22Rv1 (cell line): ENCODE measurements around the gene RPL23.

ENCODE experiments used
- CTCF ChIP-seq: fragments of 450-650 bp; IDR thresholded peaks from 2 replicates; pipeline ENCODE4 v1.5.1; 2017; ENCODE audit warnings: mild to moderate bottlenecking
- ZFX ChIP-seq: fragments of 450-650 bp; IDR thresholded peaks from 2 replicates; pipeline ENCODE4 v1.6.1; 2017; ENCODE audit warnings: antibody characterized with exemption, borderline replicate concordance

DNA sequence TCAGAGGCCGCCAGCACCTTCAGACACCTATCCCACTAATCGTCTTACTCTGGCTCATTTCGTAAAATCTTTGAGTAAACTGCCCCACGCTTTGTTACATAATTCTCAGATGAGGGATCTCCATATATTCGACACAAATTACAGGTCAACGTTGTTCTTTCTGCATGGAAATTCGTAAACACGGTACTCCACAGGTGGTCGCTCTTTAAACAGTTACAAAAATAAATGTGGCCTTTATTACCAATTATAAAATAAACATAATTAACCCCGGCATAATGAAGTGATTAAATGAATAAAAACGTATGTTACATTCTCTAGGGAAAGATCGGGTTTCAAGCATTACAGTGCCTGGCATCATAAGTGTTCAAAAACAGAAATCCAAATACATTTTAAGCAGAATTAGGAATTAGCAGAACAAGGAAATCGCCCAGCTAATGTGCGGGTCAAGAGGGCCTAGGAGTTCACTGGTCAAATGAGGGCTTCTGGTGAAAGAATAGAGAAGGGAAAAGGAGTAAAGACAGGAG is 53.2 kb downstream of the RPL23 start:
- TF ChIP-seq CTCF (no peak), ZFX (no peak)
